Testis (tissue), 5 donors: ENCODE data around the gene SFXN4. TPM values are rescaled to one million over a fixed set of nuclear protein-coding genes. Genes with fewer than 3 reads are reported as not detected.

Experiments used
- DNase-seq: peaks from one replicate; pipeline ENCODE4 v3.0.0-alpha.2; 2019
- H3K27ac ChIP-seq, 2 donors: fragments of 200-600 bp; sonication (generic); one replicate each; pipeline ENCODE4 v1.5.1; 2019
- H3K27me3 ChIP-seq: fragments of 200-600 bp; sonication (generic); one replicate; pipeline ENCODE4 v1.5.1; 2019
- H3K36me3 ChIP-seq: fragments of 200-600 bp; sonication (generic); one replicate; pipeline ENCODE4 v1.5.1; 2017; ENCODE audit warnings: low read depth; ENCODE audit errors: missing control alignments
- H3K4me1 ChIP-seq: fragments of 200-600 bp; sonication (generic); one replicate; pipeline ENCODE4 v1.5.1; 2019
- H3K4me3 ChIP-seq, 2 donors: fragments of 200-600 bp; sonication (generic); one replicate each; pipeline ENCODE4 v1.5.1; 2017 to 2019
- H3K9me3 ChIP-seq: fragments of 200-600 bp; sonication (generic); one replicate; pipeline ENCODE4 v1.5.1; 2017
- POLR2A ChIP-seq: fragments of 450-650 bp; IDR thresholded peaks from one replicate; pipeline ENCODE4 v1.6.1; 2017; ENCODE audit warnings: antibody characterized with exemption, mild to moderate bottlenecking, moderate library complexity
- WGBS, 2 donors: methylation state at CpG; one replicate each; pipeline ENCODE4 v1.1.5; 2018; 5-methylcytosine and 5-hydroxymethylcytosine counted together
- intact Hi-C: fragments of 100-400 bp; cut with DNase I; formaldehyde crosslinking; loops from one replicate; pipeline ENCODE4 v1.15.1; 2023; ENCODE audit warnings: low total_unique reads
- long read RNA-seq, 2 donors: transcript quantifications; one replicate each; lab custom pipeline, GENCODE V29; 2026
- polyA plus RNA-seq: library from polyadenylated mRNA; stranded (reverse); fragments of 350-450 nt; fragmentation: Illumina TruSeq; extraction: RNeasy Lipid Tissue Mini Kit (QIAGEN cat#74804); gene quantifications from one replicate; pipeline ENCODE4 v1.2.3, GENCODE V29; 2014; ENCODE audit warnings: low read depth, low replicate concordance; ENCODE audit not compliant: insufficient read depth
- total RNA-seq, 2 donors: library from RNA; depleted of rRNA; stranded (reverse); fragments of >200 nt; gene quantifications; one replicate each; pipeline ENCODE4 v1.2.3, GENCODE V29; 2016
- TF ChIP-seq, protein P1 (sequence below), 3 experiments: fragments of 450-650 bp in 2 of 3; fragments of 200-600 bp in 1 of 3; sonication (generic) in 1 of 3; IDR thresholded peaks; one replicate each; pipeline ENCODE4 v1.5.1; 2016 to 2019; ENCODE audit warnings: antibody characterized with exemption in 3 of 3, mild to moderate bottlenecking in 2 of 3, moderate library complexity in 1 of 3

Gene SFXN4, protein sequence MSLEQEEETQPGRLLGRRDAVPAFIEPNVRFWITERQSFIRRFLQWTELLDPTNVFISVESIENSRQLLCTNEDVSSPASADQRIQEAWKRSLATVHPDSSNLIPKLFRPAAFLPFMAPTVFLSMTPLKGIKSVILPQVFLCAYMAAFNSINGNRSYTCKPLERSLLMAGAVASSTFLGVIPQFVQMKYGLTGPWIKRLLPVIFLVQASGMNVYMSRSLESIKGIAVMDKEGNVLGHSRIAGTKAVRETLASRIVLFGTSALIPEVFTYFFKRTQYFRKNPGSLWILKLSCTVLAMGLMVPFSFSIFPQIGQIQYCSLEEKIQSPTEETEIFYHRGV
- total RNA-seq: 10 to 100 TPM; 12.8 to 16.6 TPM
- polyA plus RNA-seq: 57.5 TPM
- long read RNA-seq, donor 1, transcript SFXN4-201 (14 exons, 1,363 nt): major isoform, 8 of 28 reads
- long read RNA-seq, donor 1, partial matches to known transcripts: 19 of 28 reads
- long read RNA-seq, donor 1, other reads (novel, unspliced or antisense): 0 of 28 reads
- long read RNA-seq, donor 2, transcript SFXN4-201 (14 exons, 1,363 nt): major isoform, 7 of 7 reads
- long read RNA-seq, donor 2, partial matches to known transcripts: 0 of 7 reads
- long read RNA-seq, donor 2, other reads (novel, unspliced or antisense): 0 of 7 reads

- intact Hi-C loops: no loop called here
- WGBS, 2 donors: 0 to 1% methylated on average over 25 to 58 of the region's 90 CpGs
- H3K27me3 ChIP-seq: no peaks in the 10 kb centered on the region
- peak; percentile 77 for DNase-seq
- H3K9me3 ChIP-seq: no peaks in the 10 kb centered on the region
- no peaks in the 10 kb centered on the region for H3K36me3 ChIP-seq
- peak within 1 kb of the TSS; percentile 64 to 91 for H3K27ac ChIP-seq
- peaks cover 15% of the 10 kb centered on the region for H3K4me1 ChIP-seq
- peak within 1 kb of the TSS; percentile 79 to 83 for H3K4me3 ChIP-seq
- TF ChIP-seq, protein P1, sequence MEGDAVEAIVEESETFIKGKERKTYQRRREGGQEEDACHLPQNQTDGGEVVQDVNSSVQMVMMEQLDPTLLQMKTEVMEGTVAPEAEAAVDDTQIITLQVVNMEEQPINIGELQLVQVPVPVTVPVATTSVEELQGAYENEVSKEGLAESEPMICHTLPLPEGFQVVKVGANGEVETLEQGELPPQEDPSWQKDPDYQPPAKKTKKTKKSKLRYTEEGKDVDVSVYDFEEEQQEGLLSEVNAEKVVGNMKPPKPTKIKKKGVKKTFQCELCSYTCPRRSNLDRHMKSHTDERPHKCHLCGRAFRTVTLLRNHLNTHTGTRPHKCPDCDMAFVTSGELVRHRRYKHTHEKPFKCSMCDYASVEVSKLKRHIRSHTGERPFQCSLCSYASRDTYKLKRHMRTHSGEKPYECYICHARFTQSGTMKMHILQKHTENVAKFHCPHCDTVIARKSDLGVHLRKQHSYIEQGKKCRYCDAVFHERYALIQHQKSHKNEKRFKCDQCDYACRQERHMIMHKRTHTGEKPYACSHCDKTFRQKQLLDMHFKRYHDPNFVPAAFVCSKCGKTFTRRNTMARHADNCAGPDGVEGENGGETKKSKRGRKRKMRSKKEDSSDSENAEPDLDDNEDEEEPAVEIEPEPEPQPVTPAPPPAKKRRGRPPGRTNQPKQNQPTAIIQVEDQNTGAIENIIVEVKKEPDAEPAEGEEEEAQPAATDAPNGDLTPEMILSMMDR (IDR thresholded peaks at IDR 0.05): peak in 1 of 3 experiments; percentile 10
- TF ChIP-seq POLR2A: no peak
These were observed at the start of gene SFXN4 for GRCh38 chr10:119165171-119166117. Gene SFXN4 (minus strand): TSS chr10:119165714. CDS start chr10:119165647, 67 bp downstream.

GRCh38 chr10:119211625-119212441, 46.3 kb upstream of the SFXN4 start:
- 70 to 80% methylated on average over 12 of the region's 12 CpGs for WGBS, 2 donors

DNA sequence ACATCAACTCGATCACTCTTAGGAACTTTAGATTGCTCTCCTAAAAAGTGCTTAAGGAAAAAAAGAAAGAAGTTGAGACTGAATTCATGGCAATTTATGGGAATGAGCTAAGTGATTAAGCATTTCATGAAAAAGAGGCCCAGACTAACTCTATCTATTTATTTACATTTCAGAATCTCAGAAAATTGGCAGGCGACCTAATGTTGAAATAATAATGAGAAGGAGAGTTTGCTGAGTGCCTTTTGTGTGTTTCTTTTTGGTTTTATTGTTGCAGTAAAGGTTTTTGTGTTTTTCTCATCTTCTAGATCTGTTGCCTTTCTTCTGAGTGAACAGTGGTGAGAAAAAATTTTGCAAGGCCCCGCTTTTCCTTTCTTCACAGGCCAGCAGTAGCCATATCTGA, 45.7 kb upstream of the SFXN4 start:
- H3K36me3 ChIP-seq: no peaks in the 10 kb centered on the region
- H3K27ac ChIP-seq: peak overlapping the region in 1 of 2 donors; percentile 25
- WGBS, 2 donors: 82 to 90% methylated on average over 3 of the region's 3 CpGs
- no peak overlapping the region for H3K4me3 ChIP-seq
- no peaks in the 10 kb centered on the region for H3K9me3 ChIP-seq
- intact Hi-C loops: no loop called here
- TF ChIP-seq, protein P1 (IDR thresholded peaks at IDR 0.05): no peak
- TF ChIP-seq POLR2A: no peak
- H3K27me3 ChIP-seq: no peaks in the 10 kb centered on the region
- no peak for DNase-seq
- H3K4me1 ChIP-seq: peaks cover 5% of the 10 kb centered on the region

More at GRCh38 chr10:119211625-119212441, 46.3 kb upstream of the SFXN4 start:
- intact Hi-C loops: no loop called here
- Histone ChIP-seq H3K36me3 (no peaks in the 10 kb centered on the region), H3K4me1 (peaks cover 5% of the 10 kb centered on the region), H3K9me3 (no peaks in the 10 kb centered on the region), H3K27me3 (no peaks in the 10 kb centered on the region), H3K27ac (peak overlapping the region in 1 of 2 donors; percentile 25), H3K4me3 (no peak overlapping the region)
- DNase-seq: no peak
- TF ChIP-seq POLR2A: no peak
- TF ChIP-seq, protein P1 (IDR thresholded peaks at IDR 0.05): no peak

- DNase-seq: no peak
- no peaks in the 10 kb centered on the region for H3K9me3 ChIP-seq
- H3K27ac ChIP-seq: no peak overlapping the region
- no peaks in the 10 kb centered on the region for H3K27me3 ChIP-seq
- H3K4me3 ChIP-seq: no peak overlapping the region
- H3K4me1 ChIP-seq: peaks cover 4% of the 10 kb centered on the region
- TF ChIP-seq POLR2A: no peak
- TF ChIP-seq, protein P1 (IDR thresholded peaks at IDR 0.05): no peak
- no peaks in the 10 kb centered on the region for H3K36me3 ChIP-seq
- WGBS, 2 donors: 94 to 98% methylated on average over 2 of the region's 2 CpGs
- intact Hi-C loops: no loop called here
These were observed 45.1 kb upstream of the SFXN4 start for GRCh38 chr10:119210633-119211032.
